Measurements from ENCODE around the gene CFAP43.

Gene CFAP43

DNA sequence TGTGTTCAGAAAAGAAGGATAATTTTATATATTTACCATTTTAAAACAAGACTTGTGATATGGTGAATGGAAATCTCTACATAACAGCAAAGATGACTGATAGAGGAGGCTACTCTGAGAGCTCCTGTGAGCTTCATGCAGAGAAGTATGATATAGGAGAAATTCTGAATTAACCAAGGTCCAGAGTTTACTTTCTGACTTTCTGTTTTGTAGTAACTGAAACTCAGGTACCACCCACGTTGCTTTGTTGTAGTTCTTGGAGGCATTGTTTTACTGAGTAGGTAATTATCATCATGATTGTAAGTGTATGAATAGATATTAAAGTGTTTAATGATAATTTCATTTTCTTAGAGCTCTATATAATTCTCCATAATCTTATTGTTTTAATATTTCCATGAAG, 128.2 kb downstream of the CFAP43 start:
- H3K27ac ChIP-seq, result no peak overlapping the region
- H3K4me3 ChIP-seq (ENCODE audit: low read depth, low read length), result no peak overlapping the region
- in situ Hi-C loops (cut with HindIII; ENCODE audit: low pct_ligation_motif_present, low sequenced_read_pairs), result no loop called here
- no peaks in the 10 kb centered on the region for H3K36me3 ChIP-seq (replicated peaks)
- TF ChIP-seq, protein P1, sequence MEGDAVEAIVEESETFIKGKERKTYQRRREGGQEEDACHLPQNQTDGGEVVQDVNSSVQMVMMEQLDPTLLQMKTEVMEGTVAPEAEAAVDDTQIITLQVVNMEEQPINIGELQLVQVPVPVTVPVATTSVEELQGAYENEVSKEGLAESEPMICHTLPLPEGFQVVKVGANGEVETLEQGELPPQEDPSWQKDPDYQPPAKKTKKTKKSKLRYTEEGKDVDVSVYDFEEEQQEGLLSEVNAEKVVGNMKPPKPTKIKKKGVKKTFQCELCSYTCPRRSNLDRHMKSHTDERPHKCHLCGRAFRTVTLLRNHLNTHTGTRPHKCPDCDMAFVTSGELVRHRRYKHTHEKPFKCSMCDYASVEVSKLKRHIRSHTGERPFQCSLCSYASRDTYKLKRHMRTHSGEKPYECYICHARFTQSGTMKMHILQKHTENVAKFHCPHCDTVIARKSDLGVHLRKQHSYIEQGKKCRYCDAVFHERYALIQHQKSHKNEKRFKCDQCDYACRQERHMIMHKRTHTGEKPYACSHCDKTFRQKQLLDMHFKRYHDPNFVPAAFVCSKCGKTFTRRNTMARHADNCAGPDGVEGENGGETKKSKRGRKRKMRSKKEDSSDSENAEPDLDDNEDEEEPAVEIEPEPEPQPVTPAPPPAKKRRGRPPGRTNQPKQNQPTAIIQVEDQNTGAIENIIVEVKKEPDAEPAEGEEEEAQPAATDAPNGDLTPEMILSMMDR (IDR thresholded peaks at IDR 0.05; ENCODE audit: low read depth, low read length, missing control alignments), result no peak
- DNase-seq, result no peak
- no peaks in the 10 kb centered on the region for H3K27me3 ChIP-seq (replicated peaks)

DNA sequence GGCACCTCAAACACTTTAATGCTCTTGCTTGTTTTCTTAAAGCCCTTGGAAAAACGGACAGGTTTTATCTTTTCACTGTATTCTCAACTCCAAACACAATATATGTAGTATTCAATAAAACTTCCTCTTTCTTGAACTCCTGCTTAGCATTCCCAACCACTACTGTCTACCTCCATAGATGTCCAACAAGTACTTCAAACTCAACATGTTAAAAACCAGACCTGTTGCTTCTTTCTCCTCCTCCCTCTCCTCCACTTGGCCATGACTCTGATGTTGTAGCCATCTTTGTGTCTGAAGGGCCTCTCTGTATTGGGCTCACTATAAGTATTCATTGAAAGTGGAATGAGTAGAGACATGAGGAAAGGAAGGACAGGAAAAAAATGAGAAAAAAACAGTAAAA, 130.3 kb downstream of the CFAP43 start:
- TF ChIP-seq, protein P1 (IDR thresholded peaks at IDR 0.05; ENCODE audit: low read depth, low read length, missing control alignments), result no peak
- Histone ChIP-seq H3K27ac (no peak overlapping the region), H3K4me3 (ENCODE audit: low read depth, low read length) (no peak overlapping the region), H3K36me3 (replicated peaks) (no peaks in the 10 kb centered on the region), H3K27me3 (replicated peaks) (no peaks in the 10 kb centered on the region)
- DNase-seq, result no peak
- in situ Hi-C loops (cut with HindIII; ENCODE audit: low pct_ligation_motif_present, low sequenced_read_pairs), result no loop called here

DNA sequence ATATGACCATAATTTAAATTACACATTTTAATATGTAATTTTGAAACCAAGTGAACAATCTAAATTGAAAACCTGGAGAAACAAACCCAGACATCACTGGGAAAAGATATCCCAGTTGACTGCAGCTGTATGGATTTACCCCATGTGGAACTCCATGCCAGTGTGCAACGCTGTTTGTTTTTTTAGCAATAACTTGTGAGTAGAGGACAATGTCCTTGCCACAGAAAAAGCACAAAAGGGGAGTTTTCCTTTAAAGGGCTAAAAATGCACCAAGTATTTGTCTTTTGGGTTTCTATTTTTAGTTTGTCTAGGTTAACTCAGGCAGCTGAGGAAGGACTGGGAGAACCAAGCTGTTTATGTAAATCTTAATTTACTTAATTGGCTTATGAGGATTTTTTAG, 131.4 kb downstream of the CFAP43 start:
- TF ChIP-seq, protein P1 (IDR thresholded peaks at IDR 0.05; ENCODE audit: low read depth, low read length, missing control alignments), result no peak
- H3K27ac ChIP-seq, result no peak overlapping the region
- no peak for DNase-seq
- in situ Hi-C loops (cut with HindIII; ENCODE audit: low pct_ligation_motif_present, low sequenced_read_pairs), result no loop called here
- H3K27me3 ChIP-seq (replicated peaks), result no peaks in the 10 kb centered on the region
- no peaks in the 10 kb centered on the region for H3K36me3 ChIP-seq (replicated peaks)
- H3K4me3 ChIP-seq (ENCODE audit: low read depth, low read length), result no peak overlapping the region

DNA sequence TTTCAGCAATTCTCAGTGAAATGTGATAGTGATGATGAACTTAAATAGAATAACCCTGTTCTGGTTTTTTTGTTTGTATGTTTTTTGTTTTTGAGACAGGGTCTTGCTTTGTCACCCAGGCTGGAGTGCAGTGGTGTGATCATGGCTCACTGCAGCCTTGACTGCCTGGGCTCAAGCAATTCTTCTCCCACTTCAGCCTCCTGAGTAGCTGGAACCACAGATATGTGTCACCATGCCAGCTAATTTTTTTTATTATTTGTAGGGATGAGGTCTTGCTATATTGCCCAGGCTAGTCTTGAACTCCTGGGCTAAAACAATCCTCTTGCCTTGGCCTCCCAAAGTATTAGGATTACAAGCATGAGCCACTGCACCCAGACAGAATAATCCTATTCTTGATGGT, 132.2 kb downstream of the CFAP43 start:
- TF ChIP-seq, protein P1 (IDR thresholded peaks at IDR 0.05; ENCODE audit: low read depth, low read length, missing control alignments), result no peak
- in situ Hi-C loops (cut with HindIII; ENCODE audit: low pct_ligation_motif_present, low sequenced_read_pairs), result no loop called here
- H3K36me3 ChIP-seq (replicated peaks), result no peaks in the 10 kb centered on the region
- H3K27me3 ChIP-seq (replicated peaks), result no peaks in the 10 kb centered on the region
- DNase-seq, result peak; percentile 63
- H3K4me3 ChIP-seq (ENCODE audit: low read depth, low read length), result no peak overlapping the region
- H3K27ac ChIP-seq, result peak overlapping the region; percentile 91

DNA sequence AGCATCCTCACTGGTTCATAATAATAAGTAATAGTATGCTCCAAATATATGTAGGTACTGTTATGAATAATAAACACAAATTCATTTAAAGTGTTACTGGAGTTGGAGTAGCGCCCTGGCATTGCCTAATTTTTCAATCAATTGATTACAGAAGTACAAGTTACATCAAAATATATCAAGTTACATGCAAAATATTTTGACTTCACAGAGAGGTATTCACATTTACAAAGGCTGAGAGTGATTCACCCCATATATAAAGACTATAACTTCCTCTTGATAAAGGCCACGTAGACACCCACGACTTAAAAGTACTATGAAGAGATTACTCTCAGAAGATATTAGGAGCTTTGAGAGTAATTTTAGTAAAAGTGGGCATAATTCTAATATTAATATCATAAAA, 132.9 kb downstream of the CFAP43 start:
- TF ChIP-seq, protein P1 (IDR thresholded peaks at IDR 0.05; ENCODE audit: low read depth, low read length, missing control alignments), result no peak
- in situ Hi-C loops (cut with HindIII; ENCODE audit: low pct_ligation_motif_present, low sequenced_read_pairs), result no loop called here
- Histone ChIP-seq H3K4me3 (ENCODE audit: low read depth, low read length) (no peak overlapping the region), H3K36me3 (replicated peaks) (no peaks in the 10 kb centered on the region), H3K27ac (peak overlapping the region; percentile 91), H3K27me3 (replicated peaks) (no peaks in the 10 kb centered on the region)
- peak; percentile 55 for DNase-seq

DNA sequence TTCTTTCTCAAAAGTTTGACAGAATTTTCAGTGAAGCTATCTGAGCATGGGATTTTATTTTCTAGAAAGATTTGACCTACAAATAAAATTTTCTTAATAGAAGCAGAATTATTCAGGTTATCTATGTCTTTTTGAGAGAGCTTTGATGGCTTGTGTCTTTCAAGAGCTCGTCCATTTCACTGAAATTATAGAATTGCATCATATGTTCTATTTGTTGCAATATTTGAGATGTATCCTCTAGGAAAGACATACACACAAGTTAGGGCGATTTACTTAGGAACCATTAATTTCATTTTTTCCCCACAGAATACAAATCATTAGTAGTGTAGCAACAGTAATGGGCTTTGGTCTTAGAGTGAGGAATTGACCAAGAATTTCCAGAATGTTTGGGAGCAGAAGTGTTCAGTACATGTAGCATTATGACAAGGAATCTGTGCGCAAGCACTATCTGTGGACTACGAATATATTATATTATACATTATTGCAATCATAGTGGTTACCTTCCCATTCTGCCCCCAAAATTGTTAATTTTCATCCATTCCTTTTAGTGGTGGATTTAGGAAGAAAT, 133.7 kb downstream of the CFAP43 start:
- no peak overlapping the region for H3K4me3 ChIP-seq (ENCODE audit: low read depth, low read length)
- in situ Hi-C loops (cut with HindIII; ENCODE audit: low pct_ligation_motif_present, low sequenced_read_pairs), result no loop called here
- H3K27ac ChIP-seq, result peak overlapping the region; percentile 91
- DNase-seq, result peak; percentile 55
- TF ChIP-seq, protein P1 (IDR thresholded peaks at IDR 0.05; ENCODE audit: low read depth, low read length, missing control alignments), result no peak
- no peaks in the 10 kb centered on the region for H3K27me3 ChIP-seq (replicated peaks)
- no peaks in the 10 kb centered on the region for H3K36me3 ChIP-seq (replicated peaks)

All from brain microvascular endothelial cell (primary cell).